ENCODE measurements around the gene CHD5. TPM values are rescaled to one million over a fixed set of nuclear protein-coding genes. Genes with fewer than 3 reads are reported as not detected.
"Not testable (repeated sequence)": the region's sequence is repeated elsewhere in the genome, so short reads cannot be mapped to it uniquely, and the experiment has no call there.

The CHD5 gene
- polyA plus RNA-seq (2013, experiment 1 of 2): 0.25 TPM
- 0.89 TPM for polyA plus RNA-seq (2013, experiment 2 of 2)

DNA sequence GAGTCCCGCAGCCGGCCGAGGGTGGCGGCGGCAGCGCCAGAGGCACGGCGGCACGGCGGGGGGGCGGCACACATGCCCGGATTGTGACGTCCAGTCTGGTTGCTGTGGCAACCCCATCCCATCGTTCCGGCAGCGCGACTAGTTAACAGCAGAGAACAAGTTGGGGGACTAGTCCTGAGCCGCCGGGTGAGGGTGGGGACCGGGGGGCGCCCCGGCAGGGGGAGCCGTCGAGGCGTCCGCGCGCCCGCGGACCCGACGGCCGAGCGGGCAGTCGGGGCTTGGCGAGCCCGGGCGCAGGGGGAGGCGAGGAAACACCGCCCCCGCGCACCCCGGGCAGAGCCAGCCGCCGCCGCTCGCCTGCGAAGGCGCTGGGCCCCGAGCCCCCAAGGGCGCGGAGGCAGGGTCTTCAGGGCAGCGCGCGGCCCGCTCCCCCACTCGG is at the start of gene CHD5:
CHD5 (minus strand) TSS at position 54 of the 439 bp plus-strand sequence. CDS start 298 bp downstream, outside the sequence.
- Histone ChIP-seq H3K27me3 (ENCODE audit: insufficient read depth, low read length) (peaks cover 64% of the 10 kb centered on the region), H3K36me3 (ENCODE audit: insufficient read depth, low read length) (peaks cover 10% of the 10 kb centered on the region), H3K4me3 (ENCODE audit: low read length) (peak within 1 kb of the TSS; percentile 35), H3K9ac (ENCODE audit: low read depth, low read length) (no peak within 1 kb of the TSS), H3K9me3 (ENCODE audit: insufficient read depth, low read depth, low read length) (no peaks in the 10 kb centered on the region), H3K4me1 (ENCODE audit: insufficient read depth, low read length) (peaks cover 10% of the 10 kb centered on the region; the same call in 1 of the 2 replicates), H3K27ac (ENCODE audit: low read depth, low read length) (no peak within 1 kb of the TSS; the same call in 1 of the 2 replicates)
- WGBS: 1% methylated on average over 52 of the region's 57 CpGs

DNA sequence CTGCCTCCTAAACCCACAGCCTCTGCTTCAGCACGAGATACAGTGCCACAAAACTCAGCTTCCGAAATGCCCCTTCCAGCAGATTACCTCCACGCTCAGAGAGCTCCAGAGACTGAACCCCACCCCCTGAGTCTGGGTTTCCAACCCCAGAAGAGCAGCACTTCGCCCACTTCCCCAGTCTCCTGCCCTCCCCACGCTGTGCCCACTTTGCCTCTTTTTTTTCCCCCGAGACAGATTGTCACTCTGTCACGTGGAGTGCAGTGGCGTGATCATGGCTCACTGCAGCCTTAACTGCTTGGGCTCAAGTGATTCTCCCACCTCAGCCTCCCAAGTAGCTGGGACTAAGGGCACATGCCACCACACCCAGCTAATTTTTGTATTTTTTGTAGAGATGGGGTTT is 45.5 kb upstream of the CHD5 start:
- Histone ChIP-seq H3K27ac (ENCODE audit: low read depth, low read length) (no peak overlapping the region), H3K9ac (ENCODE audit: low read depth, low read length) (no peak overlapping the region), H3K36me3 (ENCODE audit: insufficient read depth, low read length) (peaks cover 89% of the 10 kb centered on the region), H3K9me3 (ENCODE audit: insufficient read depth, low read depth, low read length) (no peaks in the 10 kb centered on the region), H3K4me1 (ENCODE audit: insufficient read depth, low read length) (no peaks in the 10 kb centered on the region), H3K27me3 (ENCODE audit: insufficient read depth, low read length) (no peaks in the 10 kb centered on the region), H3K4me3 (ENCODE audit: low read length) (no peak overlapping the region)
- 93% methylated on average over 8 of the region's 8 CpGs for WGBS

DNA sequence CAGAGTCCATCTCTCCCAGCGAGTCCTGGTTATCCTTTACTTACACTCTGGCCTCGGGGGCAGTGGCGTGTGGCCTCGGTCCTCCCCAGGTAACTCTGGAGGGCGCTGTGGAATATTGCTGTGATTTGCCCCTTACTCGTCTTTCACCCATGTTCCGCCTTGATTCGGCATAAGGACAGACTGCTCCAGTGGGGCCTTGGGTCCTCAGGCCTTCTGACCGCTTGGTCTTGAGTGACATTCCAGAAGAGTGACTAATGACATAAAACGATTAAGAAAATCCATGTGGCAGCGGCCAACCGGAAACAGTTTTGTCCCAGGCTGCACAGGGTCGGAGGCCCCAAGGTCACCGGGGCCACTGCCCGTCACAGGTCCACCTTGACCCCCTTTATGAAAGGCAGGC is 44.6 kb upstream of the CHD5 start:
- Histone ChIP-seq H3K9me3 (ENCODE audit: insufficient read depth, low read depth, low read length) (no peaks in the 10 kb centered on the region), H3K27me3 (ENCODE audit: insufficient read depth, low read length) (no peaks in the 10 kb centered on the region), H3K9ac (ENCODE audit: low read depth, low read length) (no peak overlapping the region), H3K4me1 (ENCODE audit: insufficient read depth, low read length) (no peaks in the 10 kb centered on the region), H3K36me3 (ENCODE audit: insufficient read depth, low read length) (peaks cover 81% of the 10 kb centered on the region), H3K27ac (ENCODE audit: low read depth, low read length) (no peak overlapping the region), H3K4me3 (ENCODE audit: low read length) (no peak overlapping the region)
- WGBS: 96% methylated on average over 15 of the region's 15 CpGs

DNA sequence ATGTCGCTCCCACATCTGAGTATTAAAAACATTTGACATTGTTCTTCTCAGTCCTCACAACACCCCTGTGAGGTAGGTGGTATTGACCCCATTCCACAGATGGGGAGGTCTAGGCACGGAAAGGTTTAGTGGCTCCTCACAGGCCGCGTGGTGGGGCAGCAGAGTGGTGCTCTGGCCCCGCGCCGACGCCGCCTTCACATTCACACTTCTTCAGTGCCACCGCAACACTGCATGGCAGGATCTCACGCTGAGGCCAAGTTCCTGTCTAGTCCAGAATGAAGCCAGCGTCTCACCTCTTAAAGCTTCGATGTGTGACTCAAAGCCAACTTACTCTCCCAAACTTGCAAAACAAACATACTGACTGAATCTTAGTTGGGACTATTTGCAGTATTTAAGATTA is 43.5 kb upstream of the CHD5 start:
- Histone ChIP-seq H3K27ac (ENCODE audit: low read depth, low read length) (no peak overlapping the region), H3K36me3 (ENCODE audit: insufficient read depth, low read length) (peaks cover 71% of the 10 kb centered on the region), H3K9me3 (ENCODE audit: insufficient read depth, low read depth, low read length) (no peaks in the 10 kb centered on the region), H3K4me1 (ENCODE audit: insufficient read depth, low read length) (no peaks in the 10 kb centered on the region), H3K27me3 (ENCODE audit: insufficient read depth, low read length) (no peaks in the 10 kb centered on the region), H3K4me3 (ENCODE audit: low read length) (no peak overlapping the region), H3K9ac (ENCODE audit: low read depth, low read length) (no peak overlapping the region)
- 97% methylated on average over 13 of the region's 13 CpGs for WGBS

DNA sequence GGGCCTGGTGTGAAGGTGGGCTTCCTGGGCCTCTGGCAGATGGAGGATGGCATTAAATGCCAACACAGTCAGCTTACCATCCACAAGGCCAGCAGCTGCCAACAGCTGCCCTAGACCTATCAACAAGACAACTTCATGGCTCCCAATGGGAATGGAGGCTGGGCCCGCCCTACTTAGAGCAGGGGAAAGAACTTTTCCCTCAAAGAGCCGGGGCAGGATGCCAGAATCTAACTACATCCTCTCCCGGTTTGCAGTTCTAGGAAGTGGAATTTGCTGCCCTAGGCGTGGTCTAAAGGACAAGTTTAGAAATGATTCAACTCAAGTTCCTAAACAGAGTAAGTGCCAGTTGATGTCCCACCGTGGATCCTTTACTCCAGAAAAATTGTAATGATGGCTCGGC is 42.5 kb upstream of the CHD5 start:
- Histone ChIP-seq H3K9ac (ENCODE audit: low read depth, low read length) (no peak overlapping the region), H3K27ac (ENCODE audit: low read depth, low read length) (no peak overlapping the region), H3K9me3 (ENCODE audit: insufficient read depth, low read depth, low read length) (no peaks in the 10 kb centered on the region), H3K4me1 (ENCODE audit: insufficient read depth, low read length) (no peaks in the 10 kb centered on the region), H3K27me3 (ENCODE audit: insufficient read depth, low read length) (no peaks in the 10 kb centered on the region), H3K36me3 (ENCODE audit: insufficient read depth, low read length) (peaks cover 62% of the 10 kb centered on the region), H3K4me3 (ENCODE audit: low read length) (no peak overlapping the region)
- 94% methylated on average over 6 of the region's 6 CpGs for WGBS

DNA sequence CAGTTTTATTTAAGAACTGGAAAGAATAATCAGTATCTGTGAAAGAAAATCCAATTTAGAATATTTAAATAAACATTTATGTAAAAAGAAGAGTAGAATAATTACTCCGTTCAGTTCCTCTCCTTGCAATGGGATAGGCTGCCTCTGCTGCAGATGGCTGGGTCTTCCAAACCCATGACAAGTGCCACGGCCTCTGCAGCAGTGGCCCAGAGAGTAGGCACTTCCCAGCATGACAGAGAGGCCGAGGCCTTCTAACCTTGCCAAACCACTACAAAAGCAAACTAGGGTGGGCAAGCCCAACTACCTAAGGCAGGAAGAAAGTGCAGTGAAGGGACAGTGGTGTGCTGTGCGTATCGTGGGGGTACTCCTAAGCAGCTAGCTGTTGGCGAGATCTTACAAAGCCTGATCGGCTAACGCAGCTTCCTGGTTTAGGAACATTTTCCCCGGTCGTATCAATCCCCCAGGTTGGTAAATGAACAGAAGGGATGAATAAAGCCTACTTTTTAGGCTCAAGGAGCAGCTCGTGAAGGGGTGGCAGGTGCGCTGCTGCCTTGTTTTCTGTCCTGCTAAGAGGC is 41.2 kb upstream of the CHD5 start:
- H3K9me3 ChIP-seq (ENCODE audit: insufficient read depth, low read depth, low read length): no peaks in the 10 kb centered on the region
- H3K27ac ChIP-seq (ENCODE audit: low read depth, low read length): no peak overlapping the region
- no peak overlapping the region for H3K9ac ChIP-seq (ENCODE audit: low read depth, low read length)
- peaks cover 51% of the 10 kb centered on the region for H3K36me3 ChIP-seq (ENCODE audit: insufficient read depth, low read length)
- H3K27me3 ChIP-seq (ENCODE audit: insufficient read depth, low read length): no peaks in the 10 kb centered on the region
- 95% methylated on average over 12 of the region's 12 CpGs for WGBS
- H3K4me3 ChIP-seq (ENCODE audit: low read length): no peak overlapping the region
- no peaks in the 10 kb centered on the region for H3K4me1 ChIP-seq (ENCODE audit: insufficient read depth, low read length)

DNA sequence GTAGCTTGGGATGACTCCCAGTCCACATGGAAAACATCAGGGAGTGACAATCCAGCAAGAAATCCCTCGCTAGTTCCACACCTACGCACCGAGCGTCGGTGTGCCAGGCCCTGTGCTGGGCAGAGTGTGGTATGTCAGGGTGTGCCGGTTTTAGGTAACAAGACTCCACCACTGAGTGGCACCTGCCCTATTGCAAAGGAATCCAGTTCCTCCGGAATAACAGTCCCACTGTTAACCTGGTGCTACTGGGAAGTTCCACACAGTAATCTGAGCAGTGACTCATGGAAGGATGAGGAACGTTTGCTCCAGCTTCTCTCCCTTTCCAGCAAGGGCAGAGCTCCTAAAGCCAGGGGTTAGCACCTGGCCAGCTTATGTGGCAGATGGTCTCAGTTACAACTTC is 40.1 kb upstream of the CHD5 start:
- Histone ChIP-seq H3K9ac (ENCODE audit: low read depth, low read length) (no peak overlapping the region), H3K27ac (ENCODE audit: low read depth, low read length) (no peak overlapping the region), H3K9me3 (ENCODE audit: insufficient read depth, low read depth, low read length) (no peaks in the 10 kb centered on the region), H3K4me3 (ENCODE audit: low read length) (no peak overlapping the region), H3K27me3 (ENCODE audit: insufficient read depth, low read length) (no peaks in the 10 kb centered on the region), H3K4me1 (ENCODE audit: insufficient read depth, low read length) (no peaks in the 10 kb centered on the region), H3K36me3 (ENCODE audit: insufficient read depth, low read length) (peaks cover 40% of the 10 kb centered on the region)
- WGBS: 92% methylated on average over 8 of the region's 8 CpGs

DNA sequence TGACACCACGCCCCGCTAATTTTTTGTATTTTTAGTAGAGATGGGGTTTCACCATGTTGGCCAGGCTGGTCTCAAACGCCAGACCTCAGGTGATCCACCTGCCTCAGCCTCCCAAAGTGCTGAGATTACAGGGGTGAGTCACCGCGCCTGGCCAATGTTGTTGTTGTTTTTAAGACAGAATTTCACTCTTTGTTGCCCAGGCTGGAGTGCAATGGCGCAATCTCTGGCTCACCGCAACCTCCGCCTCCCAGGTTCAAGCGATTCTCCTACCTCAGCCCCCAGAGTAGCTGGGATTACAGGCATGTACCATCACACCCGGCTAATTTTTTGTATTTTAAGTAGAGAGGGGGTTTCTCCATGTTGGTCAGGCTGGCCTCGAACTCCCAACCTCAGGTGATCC is 39.5 kb upstream of the CHD5 start:
- not testable (repeated sequence) for H3K4me1 ChIP-seq (ENCODE audit: insufficient read depth, low read length); H3K9me3 ChIP-seq (ENCODE audit: insufficient read depth, low read depth, low read length); H3K27ac ChIP-seq (ENCODE audit: low read depth, low read length); H3K9ac ChIP-seq (ENCODE audit: low read depth, low read length); H3K27me3 ChIP-seq (ENCODE audit: insufficient read depth, low read length); H3K4me3 ChIP-seq (ENCODE audit: low read length)
- peaks cover 34% of the 10 kb centered on the region for H3K36me3 ChIP-seq (ENCODE audit: insufficient read depth, low read length)
- WGBS: 94% methylated on average over 11 of the region's 11 CpGs

DNA sequence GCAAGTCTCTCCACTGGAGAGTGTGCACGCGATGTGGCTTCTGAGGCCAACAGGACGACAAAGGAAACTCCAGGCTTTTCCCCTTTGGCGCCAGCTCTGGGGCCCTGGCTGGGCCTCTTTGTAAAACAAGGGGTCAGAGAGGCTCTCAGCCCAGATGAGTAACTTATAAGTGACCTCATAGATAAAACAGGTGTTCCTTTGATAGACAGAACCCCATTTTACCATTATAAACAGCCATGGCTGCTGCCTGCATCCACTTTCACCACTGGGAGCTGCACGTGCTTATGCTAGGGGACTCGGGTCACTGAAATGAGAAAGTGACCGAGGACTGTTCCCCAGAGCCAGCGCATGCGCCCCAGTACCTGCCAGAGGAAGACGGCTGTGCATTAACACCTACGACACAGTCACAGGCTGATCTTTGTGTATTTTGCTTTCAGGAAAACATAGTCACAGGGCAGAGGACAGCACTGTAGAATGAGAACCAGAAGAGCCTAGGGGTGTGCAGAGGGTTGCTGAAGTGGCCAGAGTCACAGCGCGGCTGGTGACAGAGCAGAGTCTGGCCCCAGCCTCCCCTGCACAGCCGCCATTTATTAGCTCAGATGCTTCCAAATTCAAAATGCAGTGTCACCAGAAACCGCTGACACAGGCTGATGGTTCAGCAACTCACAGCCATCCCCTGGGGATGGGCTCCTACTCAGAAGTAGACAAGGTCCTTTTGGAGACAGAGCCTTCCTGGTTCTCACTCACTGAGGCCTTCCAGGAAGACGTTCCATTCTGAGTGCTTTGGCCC is 38.4 kb upstream of the CHD5 start:
- Histone ChIP-seq H3K4me3 (ENCODE audit: low read length) (no peak overlapping the region), H3K36me3 (ENCODE audit: insufficient read depth, low read length) (peaks cover 23% of the 10 kb centered on the region), H3K9ac (ENCODE audit: low read depth, low read length) (no peak overlapping the region), H3K27me3 (ENCODE audit: insufficient read depth, low read length) (no peaks in the 10 kb centered on the region), H3K27ac (ENCODE audit: low read depth, low read length) (no peak overlapping the region), H3K4me1 (ENCODE audit: insufficient read depth, low read length) (no peaks in the 10 kb centered on the region), H3K9me3 (ENCODE audit: insufficient read depth, low read depth, low read length) (no peaks in the 10 kb centered on the region)
- WGBS: 92% methylated on average over 16 of the region's 16 CpGs

DNA sequence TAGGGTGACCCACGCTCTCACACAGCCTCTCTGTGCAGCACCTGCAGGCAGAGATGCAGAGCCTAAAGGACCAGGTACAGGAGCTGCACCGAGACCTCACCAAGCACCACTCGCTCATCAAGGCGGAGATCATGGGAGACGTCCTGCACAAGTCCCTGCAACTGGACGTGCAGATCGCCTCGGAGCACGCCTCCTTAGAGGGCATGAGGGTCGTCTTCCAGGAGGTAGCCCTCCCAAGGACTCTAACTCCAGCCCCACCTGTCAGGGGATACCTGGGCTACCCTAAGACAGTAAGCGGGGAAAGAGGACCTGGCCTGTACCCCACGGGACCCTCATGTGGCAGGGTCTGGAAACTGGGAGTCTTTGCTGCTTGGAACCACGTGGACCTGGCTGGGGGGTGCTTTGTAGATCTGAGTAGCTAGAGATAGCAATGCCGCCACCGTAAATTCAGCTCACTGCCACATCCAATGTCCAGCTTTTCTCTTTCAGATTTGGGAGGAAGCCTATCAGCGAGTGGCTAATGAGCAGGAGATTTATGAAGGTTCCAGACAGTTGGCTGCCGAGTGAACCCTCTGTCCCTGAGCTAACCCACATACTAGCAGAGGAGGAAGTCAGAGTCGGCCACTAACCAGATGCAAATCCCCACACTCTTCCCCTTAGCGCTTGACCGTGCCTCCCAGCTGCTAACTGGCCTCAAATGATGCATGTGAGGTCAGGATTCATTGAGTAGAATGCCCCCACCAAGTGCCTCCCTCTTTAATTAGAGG is 32.3 kb upstream of the CHD5 start:
- Histone ChIP-seq H3K36me3 (ENCODE audit: insufficient read depth, low read length) (no peaks in the 10 kb centered on the region), H3K27me3 (ENCODE audit: insufficient read depth, low read length) (peaks cover 28% of the 10 kb centered on the region), H3K9ac (ENCODE audit: low read depth, low read length) (no peak overlapping the region), H3K27ac (ENCODE audit: low read depth, low read length) (no peak overlapping the region), H3K9me3 (ENCODE audit: insufficient read depth, low read depth, low read length) (no peaks in the 10 kb centered on the region), H3K4me1 (ENCODE audit: insufficient read depth, low read length) (peaks cover 4% of the 10 kb centered on the region), H3K4me3 (ENCODE audit: low read length) (no peak overlapping the region)
- 93% methylated on average over 20 of the region's 20 CpGs for WGBS

DNA sequence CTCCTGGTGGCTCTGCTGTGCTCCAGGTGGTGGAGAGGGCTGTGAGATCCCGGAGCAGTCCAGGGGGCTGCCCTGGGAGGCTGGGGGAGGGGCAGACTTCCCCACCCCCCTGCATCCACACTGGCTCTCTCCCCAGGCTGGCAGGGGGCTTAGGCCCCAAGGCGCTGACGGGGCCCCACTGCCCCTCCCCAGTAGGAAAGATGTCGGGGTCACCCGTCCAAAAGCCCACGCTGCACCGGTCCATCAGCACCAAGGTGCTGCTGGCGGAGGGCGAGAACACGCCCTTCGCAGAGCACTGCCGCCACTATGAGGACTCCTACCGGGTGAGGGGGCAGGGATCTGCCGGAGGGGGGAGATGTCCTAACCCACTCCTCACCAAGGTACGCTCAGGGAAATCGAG is 31.6 kb upstream of the CHD5 start:
- WGBS: 90% methylated on average over 15 of the region's 16 CpGs
- no peak overlapping the region for H3K4me3 ChIP-seq (ENCODE audit: low read length)

More for the DNA sequence above, 31.6 kb upstream of the CHD5 start:
- no peaks in the 10 kb centered on the region for H3K36me3 ChIP-seq (ENCODE audit: insufficient read depth, low read length)
- peaks cover 34% of the 10 kb centered on the region for H3K27me3 ChIP-seq (ENCODE audit: insufficient read depth, low read length)
- H3K9me3 ChIP-seq (ENCODE audit: insufficient read depth, low read depth, low read length): no peaks in the 10 kb centered on the region
- no peak overlapping the region for H3K9ac ChIP-seq (ENCODE audit: low read depth, low read length)
- peaks cover 4% of the 10 kb centered on the region for H3K4me1 ChIP-seq (ENCODE audit: insufficient read depth, low read length)
- no peak overlapping the region for H3K27ac ChIP-seq (ENCODE audit: low read depth, low read length)
